B cell (primary cell): ENCODE results near the gene MEG3. TPM values are rescaled to one million over a fixed set of nuclear protein-coding genes. Genes with fewer than 3 reads are reported as not detected.

ENCODE experiments used
- ATAC-seq: fragments of 200-7000 bp; cut with Tn5 transposase; one replicate; pipeline ENCODE4 v1.10.0; 2021; ENCODE audit warnings: low read depth, mild to moderate bottlenecking, moderate number of reproducible peaks, moderate library complexity
- CTCF ChIA-PET: fragments of 350-600 bp; sonication (Branson Sonifier 250); formaldehyde crosslinking; loops from one replicate; lab custom pipeline; 2021; ENCODE audit warnings: antibody characterized with exemption, inconsistent platforms; lab: Charles Lee
- POLR2A ChIA-PET: fragments of 350-600 bp; sonication (Branson Sonifier 250); formaldehyde crosslinking; loops from one replicate; lab custom pipeline; 2021; ENCODE audit warnings: antibody characterized with exemption; lab: Charles Lee
- DNase-seq: peaks from one replicate; pipeline ENCODE4 v3.0.0; 2013
- H2AFZ ChIP-seq: 2 replicates; pipeline ENCODE4 v1.6.1; 2012; ENCODE audit warnings: mild to moderate bottlenecking, low read depth, low read length; ENCODE audit not compliant: insufficient read depth, poor library complexity, severe bottlenecking
- H3K27ac ChIP-seq, 2 donors: 1 replicate in 1 of 2; 2 replicates in 1 of 2; pipeline ENCODE4 v1.5.1; 2012 to 2013; ENCODE audit warnings: low read length in 2 of 2, mild to moderate bottlenecking in 2 of 2, moderate library complexity in 1 of 2
- H3K27me3 ChIP-seq, 4 experiments: fragments of 200-600 bp in 1 of 4; sonication (generic) in 1 of 4; replicated peaks in 1 of 4; 1 replicate in 2 of 4; 2 replicates in 2 of 4; pipeline versions ENCODE4 v1.6.1 to v1.7.0; 2013 to 2016; ENCODE audit warnings: low read length in 3 of 4, mild to moderate bottlenecking in 2 of 4, mixed read lengths in 1 of 4, moderate library complexity in 1 of 4; ENCODE audit not compliant: insufficient read depth in 4 of 4, control insufficient read depth in 3 of 4; ENCODE audit errors: control extremely low read depth in 1 of 4
- H3K36me3 ChIP-seq, 2 experiments: replicated peaks in 1 of 2; 1 replicate in 1 of 2; 2 replicates in 1 of 2; pipeline versions ENCODE4 v1.6.1 to v1.7.1; 2013; ENCODE audit warnings: low read length in 1 of 2; ENCODE audit not compliant: insufficient read depth in 2 of 2, control insufficient read depth in 1 of 2; ENCODE audit errors: control extremely low read depth in 1 of 2, extremely low read depth in 1 of 2
- H3K4me1 ChIP-seq, 2 donors: fragments of 200-600 bp in 1 of 2; sonication (generic) in 1 of 2; 1 replicate in 1 of 2; 2 replicates in 1 of 2; pipeline versions ENCODE4 v1.5.1 to v1.6.1; 2013 to 2017; ENCODE audit warnings: low read length in 2 of 2; ENCODE audit not compliant: control insufficient read depth in 2 of 2, insufficient read depth in 2 of 2
- H3K4me2 ChIP-seq: replicated peaks from 2 replicates; pipeline ENCODE3; 2012; ENCODE audit warnings: mild to moderate bottlenecking, low read depth, low read length; ENCODE audit not compliant: poor library complexity, severe bottlenecking
- H3K4me3 ChIP-seq, 5 experiments: fragments of 200-600 bp in 1 of 5; sonication (generic) in 1 of 5; 1 replicate in 3 of 5; 2 replicates in 2 of 5; pipeline versions ENCODE4 v1.5.1 to v1.7.0; 2011 to 2016; ENCODE audit warnings: low read length in 4 of 5, mild to moderate bottlenecking in 4 of 5, low read depth in 2 of 5, control low read depth in 1 of 5, moderate library complexity in 1 of 5; ENCODE audit not compliant: insufficient read depth in 1 of 5; ENCODE audit errors: control extremely low read depth in 1 of 5, extremely low read depth in 1 of 5
- H3K79me2 ChIP-seq: fragments of 200-600 bp; sonication (generic); one replicate; pipeline ENCODE4 v1.6.0; 2016; ENCODE audit warnings: low read length; ENCODE audit not compliant: control insufficient read depth, insufficient read depth
- H3K9ac ChIP-seq: fragments of 200-600 bp; sonication (generic); 2 replicates; pipeline ENCODE4 v1.6.1; 2017; ENCODE audit warnings: mild to moderate bottlenecking, low read length, moderate library complexity
- H3K9me3 ChIP-seq, 3 donors: one replicate each; pipeline versions ENCODE4 v1.6.1 to v1.7.1; 2013; ENCODE audit warnings: low read length in 2 of 3; ENCODE audit not compliant: control insufficient read depth in 2 of 3, insufficient read depth in 1 of 3; ENCODE audit errors: control extremely low read depth in 1 of 3
- H4K20me1 ChIP-seq: 2 replicates; pipeline ENCODE4 v1.6.0; 2012; ENCODE audit warnings: mild to moderate bottlenecking, low read length; ENCODE audit not compliant: insufficient read depth, control insufficient read depth, poor library complexity, severe bottlenecking
- H3K27ac Mint-ChIP-seq: one replicate; pipeline ENCODE4 v1.8.0; 2021; ENCODE audit warnings: mixed read lengths
- H3K27me3 Mint-ChIP-seq: one replicate; pipeline ENCODE4 v1.8.0; 2021; ENCODE audit warnings: mixed read lengths
- H3K4me1 Mint-ChIP-seq: one replicate; pipeline ENCODE4 v1.8.0; 2021; ENCODE audit warnings: mixed read lengths
- H3K4me3 Mint-ChIP-seq: one replicate; pipeline ENCODE4 v1.8.0; 2021; ENCODE audit warnings: mixed read lengths
- H3K9me3 Mint-ChIP-seq: one replicate; pipeline ENCODE4 v1.8.0; 2022; ENCODE audit warnings: mixed read lengths; ENCODE audit not compliant: insufficient read depth
- CTCF ChIP-seq: fragments of 200-600 bp; IDR thresholded peaks from one replicate; pipeline ENCODE4 v1.8.0; 2022; ENCODE audit warnings: antibody characterized with exemption, mild to moderate bottlenecking
- EZH2 ChIP-seq: IDR thresholded peaks from 2 replicates; pipeline ENCODE4 v1.6.1; 2012; ENCODE audit warnings: borderline replicate concordance, low read depth, mild to moderate bottlenecking, moderate library complexity, low read length; ENCODE audit not compliant: insufficient read depth, poor library complexity, severe bottlenecking
- WGBS: methylation state at CpG from one replicate; pipeline ENCODE4 v1.1.5; 2013; ENCODE audit warnings: missing lambda C conversion rate; ENCODE audit not compliant: insufficient coverage; 5-methylcytosine and 5-hydroxymethylcytosine counted together
- intact Hi-C: fragments of 100-400 bp; cut with micrococcal nuclease; formaldehyde crosslinking; loops from one replicate; pipeline ENCODE4 v1.10.0; 2022
- polyA plus RNA-seq: library from polyadenylated mRNA; depleted of rRNA; stranded (reverse); fragments of >200 nt; gene quantifications from 2 replicates; pipeline ENCODE4 v1.2.3, GENCODE V29; 2012
- total RNA-seq, 2 donors: library from RNA; stranded (reverse); fragments of 120-200 nt in 1 of 2; gene quantifications; 1 replicate in 1 of 2; 2 replicates in 1 of 2; pipeline versions ENCODE4 v1.2.3 to v1.2.4, GENCODE V29; 2013 to 2022

MEG3 gene
- total and polyA plus RNA-seq, 2 donors (not counting 1 experiment from before 2014, with no cell fraction given): 0.13 TPM; not detected in 1

GRCh38 chr14:100875126-100875525 lies 49.2 kb downstream of the MEG3 start:
- H3K9me3 ChIP-seq: peaks cover 0 to 24% (median 0%) of the 10 kb centered on the region in 3 donors
- CTCF ChIA-PET: no interaction called here
- H3K9me3 Mint-ChIP-seq: peaks cover 3% of the 10 kb centered on the region

More at GRCh38 chr14:100875126-100875525, 49.2 kb downstream of the MEG3 start:
- WGBS: 98% methylated on average over 4 of the region's 6 CpGs
- no peaks in the 10 kb centered on the region for H3K27me3 ChIP-seq
- no peaks in the 10 kb centered on the region for H3K36me3 ChIP-seq
- intact Hi-C loops: no loop called here
- no peak overlapping the region for H3K27ac ChIP-seq
- H3K4me3 ChIP-seq: no peak overlapping the region
- no peak for ATAC-seq
- no peak overlapping the region for H2AFZ ChIP-seq
- no peaks in the 10 kb centered on the region for H3K79me2 ChIP-seq
- H3K4me2 ChIP-seq: no peak overlapping the region
- DNase-seq: no peak
- no peaks in the 10 kb centered on the region for H4K20me1 ChIP-seq
- Mint-ChIP-seq H3K4me3 (no peak overlapping the region), H3K27ac (no peak overlapping the region), H3K27me3 (no peaks in the 10 kb centered on the region), H3K4me1 (no peaks in the 10 kb centered on the region)
- H3K9ac ChIP-seq: no peak overlapping the region
- POLR2A ChIA-PET: no interaction called here
- H3K4me1 ChIP-seq: no peaks in the 10 kb centered on the region
- TF ChIP-seq EZH2: no peak
- no peak for TF ChIP-seq CTCF
